Body of pancreas (tissue), 4 donors: ENCODE data around the gene TAS2R10.

ENCODE experiments used
- CTCF ChIP-seq, 7 experiments: fragments of 450-650 bp in 4 of 7; fragments of 200-600 bp in 3 of 7; sonication (generic) in 3 of 7; IDR thresholded peaks; one replicate each; pipeline ENCODE4 v1.5.1; 2016 to 2019; ENCODE audit warnings: antibody characterized with exemption in 7 of 7
- POLR2A ChIP-seq, 3 donors: fragments of 450-650 bp; IDR thresholded peaks; one replicate each; pipeline ENCODE4 v1.6.1; 2016; ENCODE audit warnings: antibody characterized with exemption in 3 of 3, mild to moderate bottlenecking in 2 of 3

GRCh38 chr12:10847744-10848143 lies 21.6 kb upstream of the TAS2R10 start:
- no peak for TF ChIP-seq CTCF (IDR thresholded peaks at IDR 0.05)
- TF ChIP-seq POLR2A (IDR thresholded peaks at IDR 0.05), result no peak
